GM12878 (cell line): ENCODE data around the gene ESRRB. TPM values are rescaled to one million over a fixed set of nuclear protein-coding genes. Genes with fewer than 3 reads are reported as not detected.

Experiments
- ATAC-seq: fragments of 200-7000 bp; cut with Tn5 transposase; 3 replicates; pipeline ENCODE4 v1.9.1; 2020; ENCODE audit warnings: mild to moderate bottlenecking, moderate library complexity
- BruUV-seq: library from RNA; stranded (reverse); fragments of 400-500 nt; replicated peaks from 2 replicates; lab custom pipeline; 2021; lab: Mats Ljungman, UMichigan
- CTCF ChIA-PET: fragments of 300-600 bp; sonication (Branson Sonifier 250); formaldehyde crosslinking; extraction: SDS; loops from one replicate; lab custom pipeline; 2021; ENCODE audit warnings: inconsistent platforms; lab: Yijun Ruan, JAX
- POLR2A ChIA-PET: fragments of 350-600 bp; formaldehyde crosslinking; extraction: SDS; loops from one replicate; lab custom pipeline; 2021; ENCODE audit warnings: inconsistent platforms; lab: Charles Lee
- RAD21 ChIA-PET: fragments of 300-600 bp; sonication (Branson Sonifier 250); formaldehyde crosslinking; loops from one replicate; lab custom pipeline; 2023; ENCODE audit warnings: antibody characterized with exemption; ENCODE audit not compliant: unreplicated experiment; lab: Charles Lee
- SMC1A ChIA-PET: fragments of 300-600 bp; sonication (Branson Sonifier 250); formaldehyde crosslinking; loops from one replicate; lab custom pipeline; 2023; ENCODE audit not compliant: unreplicated experiment, uncharacterized antibody; lab: Charles Lee
- DNase-seq: peaks from one replicate; pipeline ENCODE4 v3.0.0-alpha.2; 2011; ENCODE audit warnings: low read depth, low spot score
- FAIRE-seq: peaks from 3 replicates; lab custom pipeline; 2011; peaks lifted over from hg19 to GRCh38; lab: Jason Lieb, UNC
- H2AFZ ChIP-seq: 2 replicates; pipeline ENCODE4 v1.6.0; 2011; ENCODE audit warnings: low read depth, low read length, control low read depth; ENCODE audit not compliant: control insufficient read depth
- H3K27ac ChIP-seq: 2 replicates; pipeline ENCODE4 v1.5.1; 2011; ENCODE audit warnings: control low read depth; ENCODE audit not compliant: control insufficient read depth, insufficient read depth
- H3K27me3 ChIP-seq, 2 experiments: replicated peaks in 1 of 2; 2 replicates each; pipeline versions ENCODE4 v1.6.0 to v1.6.1; 2011; ENCODE audit warnings: low read length in 1 of 2; ENCODE audit not compliant: control insufficient read depth in 2 of 2, insufficient read depth in 2 of 2
- H3K36me3 ChIP-seq, 2 experiments: 2 replicates each; pipeline ENCODE4 v1.5.1; 2011; ENCODE audit warnings: low read length in 1 of 2; ENCODE audit not compliant: control insufficient read depth in 2 of 2, insufficient read depth in 2 of 2
- H3K4me1 ChIP-seq: 2 replicates; pipeline ENCODE4 v1.6.1; 2011; ENCODE audit warnings: mild to moderate bottlenecking, low read length, moderate library complexity, mixed read lengths; ENCODE audit not compliant: control insufficient read depth, insufficient read depth
- H3K4me2 ChIP-seq: 2 replicates; pipeline ENCODE4 v1.6.0; 2011; ENCODE audit warnings: control low read depth; ENCODE audit not compliant: control insufficient read depth, insufficient read depth
- H3K4me3 ChIP-seq: fragments of 200-600 bp; sonication (generic); 2 replicates; pipeline ENCODE4 v1.5.1; 2016
- H3K79me2 ChIP-seq: 2 replicates; pipeline ENCODE4 v1.6.0; 2011; ENCODE audit warnings: low read length; ENCODE audit not compliant: control insufficient read depth, insufficient read depth
- H3K9ac ChIP-seq: 2 replicates; pipeline ENCODE4 v1.8.0; 2011; ENCODE audit warnings: low read length, control low read depth, mixed read lengths; ENCODE audit not compliant: control insufficient read depth, insufficient read depth
- H3K9me3 ChIP-seq: replicated peaks from 3 replicates; pipeline ENCODE4 v1.5.1; 2011; ENCODE audit warnings: mild to moderate bottlenecking, low read length; ENCODE audit not compliant: control insufficient read depth, insufficient read depth
- H4K20me1 ChIP-seq: 2 replicates; pipeline ENCODE4 v1.6.0; 2011; ENCODE audit not compliant: control insufficient read depth, insufficient read depth
- BCL11A ChIP-seq: IDR thresholded peaks from 2 replicates; pipeline ENCODE4 v1.6.1; 2011; ENCODE audit warnings: low read depth, low read length
- BCLAF1 ChIP-seq: fragments of 450-650 bp; IDR thresholded peaks from 2 replicates; pipeline ENCODE4 v1.6.1; 2017; ENCODE audit warnings: antibody characterized with exemption, mild to moderate bottlenecking, moderate library complexity
- BMI1 ChIP-seq: fragments of 450-650 bp; IDR thresholded peaks from 2 replicates; pipeline ENCODE4 v1.6.1; 2016; ENCODE audit warnings: mild to moderate bottlenecking, moderate library complexity, borderline replicate concordance
- JUND ChIP-seq: IDR thresholded peaks from 2 replicates; pipeline ENCODE4 v1.6.1; 2012; ENCODE audit warnings: low read depth, mild to moderate bottlenecking, low read length, improper control_type of control experiment, moderate library complexity
- MAX ChIP-seq: IDR thresholded peaks from 2 replicates; pipeline ENCODE4 v1.6.1; 2012; ENCODE audit warnings: low read depth, low read length, improper control_type of control experiment
- MTA2 ChIP-seq: fragments of 450-650 bp; IDR thresholded peaks from 2 replicates; pipeline ENCODE4 v1.6.1; 2016; ENCODE audit warnings: low read depth, mild to moderate bottlenecking, moderate library complexity
- NFXL1 ChIP-seq: fragments of 450-650 bp; IDR thresholded peaks from 2 replicates; pipeline ENCODE4 v1.6.1; 2017; ENCODE audit warnings: antibody characterized with exemption, mild to moderate bottlenecking, borderline replicate concordance
- PKNOX1 ChIP-seq: fragments of 450-650 bp; IDR thresholded peaks from 2 replicates; pipeline ENCODE4 v1.6.1; 2016; ENCODE audit warnings: mild to moderate bottlenecking
- RUNX3 ChIP-seq: IDR thresholded peaks from 2 replicates; pipeline ENCODE4 v1.6.1; 2012; ENCODE audit warnings: low read length, inconsistent platforms
- SREBF1 ChIP-seq: IDR thresholded peaks from 2 replicates; pipeline ENCODE4 v1.6.1; 2012; ENCODE audit warnings: mild to moderate bottlenecking, low read length
- SUZ12 ChIP-seq: fragments of 200-600 bp; sonication (generic); IDR thresholded peaks from one replicate; pipeline ENCODE4 v1.6.1; 2018; ENCODE audit warnings: antibody characterized with exemption, mild to moderate bottlenecking; ENCODE audit not compliant: unreplicated experiment
- ZBTB11 ChIP-seq: fragments of 450-650 bp; formaldehyde crosslinking; IDR thresholded peaks from 2 replicates; pipeline ENCODE4 v1.5.0; 2022; ENCODE audit warnings: mild to moderate bottlenecking, missing genetic modification characterization
- ZNF217 ChIP-seq: fragments of 450-650 bp; IDR thresholded peaks from 2 replicates; pipeline ENCODE4 v1.6.1; 2017; ENCODE audit warnings: antibody characterized with exemption, mild to moderate bottlenecking
- ZNF384 ChIP-seq: IDR thresholded peaks from 2 replicates; pipeline ENCODE4 v1.6.1; 2012; ENCODE audit warnings: low read depth, mild to moderate bottlenecking, low read length, improper control_type of control experiment, borderline replicate concordance
- ZNF622 ChIP-seq: fragments of 450-650 bp; IDR thresholded peaks from 2 replicates; pipeline ENCODE4 v1.6.1; 2017; ENCODE audit warnings: mild to moderate bottlenecking, inconsistent platforms
- ZSCAN29 ChIP-seq: fragments of 450-650 bp; IDR thresholded peaks from 2 replicates; pipeline ENCODE4 v1.6.1; 2017; ENCODE audit warnings: mild to moderate bottlenecking, moderate library complexity
- WGBS: methylation state at CpG from one replicate; pipeline ENCODE4 v1.1.6; 2016; ENCODE audit warnings: low lambda C conversion rate; ENCODE audit not compliant: insufficient replicate concordance, insufficient coverage; ENCODE audit errors: missing lambda C conversion rate; 5-methylcytosine and 5-hydroxymethylcytosine counted together
- in situ Hi-C: fragments of 300-500 bp; cut with MboI; formaldehyde crosslinking; loops from 9 replicates; pipeline ENCODE4 v1.14.3; 2018; ENCODE audit warnings: mixed read lengths
- intact Hi-C: fragments of 100-400 bp; cut with micrococcal nuclease; formaldehyde crosslinking; loops from one replicate; pipeline ENCODE4 v1.14.2; 2022; ENCODE audit not compliant: unreplicated experiment
- polyA plus RNA-seq, 11 experiments: library from polyadenylated mRNA; depleted of rRNA in 4 of 11; unstranded in 6 of 11; stranded (reverse) in 5 of 11; fragments of >200 nt; fragmentation: Nextera tagmentation in 4 of 11; fragmentation: Illumina TruSeq in 1 of 11; extraction: Ambion mirVana in 4 of 11; extraction: Trizol in 1 of 11; gene quantifications; 1 replicate in 1 of 11; 2 replicates in 10 of 11; pipeline versions ENCODE4 v1.2.1 to v1.2.3, GENCODE V29; 2011 to 2016; ENCODE audit warnings: inconsistent platforms in 2 of 11, missing spikeins in 2 of 11, low read depth in 1 of 11
- total RNA-seq, 4 experiments: library from RNA; depleted of rRNA in 3 of 4; stranded (reverse); fragments of >200 nt in 3 of 4; fragmentation: Illumina TruSeq in 1 of 4; extraction: Trizol in 1 of 4; gene quantifications; 2 replicates each; pipeline versions ENCODE4 v1.2.1 to v1.2.3, GENCODE V29; 2013 to 2021

ESRRB gene
- total and polyA plus RNA-seq, 10 of the 15 experiments (the other 5 are each of a cell fraction or from before 2014, with no cell fraction given), result 0.03 to 0.73 (median 0.11) TPM; not detected in 6

GRCh38 chr14:76432827-76433752 is 57.2 kb downstream of the ESRRB start:
- peaks cover 0 to 5% of the 10 kb centered on the region in 2 experiments; a peak in 3 of 4 replicates for H3K27me3 ChIP-seq
- ChIA-PET RAD21 (no interaction called here), CTCF (no interaction called here), SMC1A (no interaction called here), POLR2A (no interaction called here)
- DNase-seq, result no peak
- H4K20me1 ChIP-seq, result no peaks in the 10 kb centered on the region
- no peaks in the 10 kb centered on the region for H3K4me1 ChIP-seq
- H3K4me3 ChIP-seq, result no peak overlapping the region
- H3K36me3 ChIP-seq, result no peaks in the 10 kb centered on the region
- intact Hi-C loops (no loop called here), in situ Hi-C loops (no loop called here)
- WGBS, result 31% methylated on average over 13 of the region's 13 CpGs
- no peak overlapping the region for H3K27ac ChIP-seq
- no TSS peak for BruUV-seq
- no peak overlapping the region for H2AFZ ChIP-seq
- H3K9me3 ChIP-seq, result no peaks in the 10 kb centered on the region
- H3K79me2 ChIP-seq, result no peaks in the 10 kb centered on the region
- no peak overlapping the region for H3K9ac ChIP-seq
- no peak for FAIRE-seq
- H3K4me2 ChIP-seq, result no peak overlapping the region
- no peak for ATAC-seq
- TF ChIP-seq MAX, result no peak
- no peak for TF ChIP-seq ZSCAN29
- no peak for TF ChIP-seq BCLAF1
- TF ChIP-seq NFXL1, result no peak
- TF ChIP-seq SUZ12, result no peak
- no peak for TF ChIP-seq ZNF384
- TF ChIP-seq BMI1, result no peak
- no peak for TF ChIP-seq ZNF217
- no peak for TF ChIP-seq SREBF1
- TF ChIP-seq ZNF622, result no peak
- no peak for TF ChIP-seq RUNX3
- no peak for TF ChIP-seq BCL11A
- no peak for TF ChIP-seq JUND
- TF ChIP-seq ZBTB11 (CRISPR knock-in tag), result no peak
- no peak for TF ChIP-seq MTA2
- no peak for TF ChIP-seq PKNOX1
